DND-41 (cell line): ENCODE measurements around the gene MITF.

ENCODE experiments used
- ATAC-seq: fragments of 200-7000 bp; cut with Tn5 transposase; 3 replicates; pipeline ENCODE4 v1.9.1; 2021; ENCODE audit warnings: low read depth; ENCODE audit not compliant: insufficient read depth
- DNase-seq: peaks from one replicate; pipeline ENCODE4 v3.0.0-alpha.2; 2020
- H2AFZ ChIP-seq: 2 replicates; pipeline ENCODE4 v1.6.0; 2012; ENCODE audit warnings: low read depth, low read length
- H3K27ac ChIP-seq: 2 replicates; pipeline ENCODE4 v1.5.1; 2012; ENCODE audit warnings: low read length, inconsistent platforms
- H3K27me3 ChIP-seq: fragments of 200-600 bp; sonication (generic); 2 replicates; pipeline ENCODE4 v1.6.0; 2012; ENCODE audit warnings: low read length, mild to moderate bottlenecking, inconsistent platforms; ENCODE audit not compliant: insufficient read depth, poor library complexity
- H3K36me3 ChIP-seq: 2 replicates; pipeline ENCODE4 v1.5.1; 2012; ENCODE audit warnings: low read length, inconsistent platforms; ENCODE audit not compliant: insufficient read depth
- H3K4me1 ChIP-seq: 2 replicates; pipeline ENCODE4 v1.5.1; 2012; ENCODE audit warnings: mild to moderate bottlenecking, low read length; ENCODE audit not compliant: insufficient read depth
- H3K4me2 ChIP-seq: 2 replicates; pipeline ENCODE4 v1.6.0; 2012; ENCODE audit warnings: mild to moderate bottlenecking, moderate library complexity, low read length, inconsistent platforms; ENCODE audit not compliant: insufficient read depth
- H3K4me3 ChIP-seq, 2 experiments: fragments of 200-600 bp in 1 of 2; shearing (Covaris generic) in 1 of 2; 2 replicates each; pipeline ENCODE4 v1.5.1; 2012 to 2016; ENCODE audit warnings: inconsistent platforms in 2 of 2, low read length in 2 of 2, mild to moderate bottlenecking in 2 of 2, low read depth in 1 of 2, moderate library complexity in 1 of 2
- H3K79me2 ChIP-seq: 2 replicates; pipeline ENCODE4 v1.6.0; 2012; ENCODE audit warnings: low read length, inconsistent platforms; ENCODE audit not compliant: insufficient read depth
- H3K9ac ChIP-seq: 2 replicates; pipeline ENCODE4 v1.6.0; 2012; ENCODE audit warnings: low read depth, mild to moderate bottlenecking, inconsistent platforms, low read length, moderate library complexity
- H3K9me3 ChIP-seq: 2 replicates; pipeline ENCODE4 v1.5.1; 2012; ENCODE audit warnings: low read length, moderate library complexity, mild to moderate bottlenecking, inconsistent platforms; ENCODE audit not compliant: insufficient read depth, severe bottlenecking
- H4K20me1 ChIP-seq: 2 replicates; pipeline ENCODE4 v1.6.0; 2012; ENCODE audit warnings: low read length; ENCODE audit not compliant: insufficient read depth
- CTCF ChIP-seq: IDR thresholded peaks from 2 replicates; pipeline ENCODE4 v1.5.1; 2012; ENCODE audit warnings: borderline replicate concordance, low read length, moderate library complexity, mild to moderate bottlenecking; ENCODE audit not compliant: poor library complexity, severe bottlenecking; ENCODE audit errors: extremely low read depth
- EZH2 ChIP-seq: IDR thresholded peaks from 3 replicates; pipeline ENCODE4 v1.6.1; 2012; ENCODE audit warnings: borderline replicate concordance, low read depth, mild to moderate bottlenecking, moderate library complexity, low read length, inconsistent platforms; ENCODE audit not compliant: severe bottlenecking

MITF gene

GRCh38 chr3:69764121-69764741 lies 25.0 kb downstream of the MITF start:
- no peak overlapping the region for H3K27ac ChIP-seq
- H3K4me1 ChIP-seq = no peaks in the 10 kb centered on the region
- H3K9me3 ChIP-seq = no peaks in the 10 kb centered on the region
- H3K79me2 ChIP-seq = no peaks in the 10 kb centered on the region
- peaks cover 3% of the 10 kb centered on the region for H3K27me3 ChIP-seq
- H3K36me3 ChIP-seq = no peaks in the 10 kb centered on the region
- H3K9ac ChIP-seq = no peak overlapping the region
- TF ChIP-seq CTCF = no peak
- H2AFZ ChIP-seq = no peak overlapping the region
- no peak for DNase-seq
- H4K20me1 ChIP-seq = no peaks in the 10 kb centered on the region
- no peak overlapping the region for H3K4me3 ChIP-seq
- no peak overlapping the region for H3K4me2 ChIP-seq
- ATAC-seq = no peak

GRCh38 chr3:69764861-69765260 lies 25.6 kb downstream of the MITF start:
- H3K4me2 ChIP-seq = no peak overlapping the region

GRCh38 chr3:69766638-69767037 lies 27.4 kb downstream of the MITF start:
- Histone ChIP-seq H3K4me3 (no peak overlapping the region), H3K9me3 (no peaks in the 10 kb centered on the region), H3K4me2 (no peak overlapping the region), H2AFZ (no peak overlapping the region), H3K9ac (no peak overlapping the region), H3K27ac (no peak overlapping the region), H3K27me3 (peaks cover 3% of the 10 kb centered on the region), H3K4me1 (no peaks in the 10 kb centered on the region), H4K20me1 (no peaks in the 10 kb centered on the region), H3K36me3 (no peaks in the 10 kb centered on the region), H3K79me2 (no peaks in the 10 kb centered on the region)
- no peak for DNase-seq
- no peak for TF ChIP-seq CTCF
- ATAC-seq = no peak

More at GRCh38 chr3:69764861-69765260, 25.6 kb downstream of the MITF start:
- Histone ChIP-seq H3K79me2 (no peaks in the 10 kb centered on the region), H3K27me3 (peaks cover 3% of the 10 kb centered on the region), H2AFZ (no peak overlapping the region), H3K4me3 (no peak overlapping the region), H3K9me3 (no peaks in the 10 kb centered on the region), H4K20me1 (no peaks in the 10 kb centered on the region), H3K36me3 (no peaks in the 10 kb centered on the region), H3K9ac (no peak overlapping the region), H3K4me1 (no peaks in the 10 kb centered on the region), H3K27ac (no peak overlapping the region)
- TF ChIP-seq CTCF (no peak), EZH2 (no peak)
- no peak for ATAC-seq
- DNase-seq = no peak

GRCh38 chr3:69767571-69767970 lies 28.3 kb downstream of the MITF start:
- ATAC-seq (no peak), DNase-seq (no peak)
- H3K4me3 ChIP-seq = no peak overlapping the region
- no peak overlapping the region for H3K27ac ChIP-seq
- H3K4me2 ChIP-seq = no peak overlapping the region
- H4K20me1 ChIP-seq = no peaks in the 10 kb centered on the region
- no peaks in the 10 kb centered on the region for H3K9me3 ChIP-seq
- no peaks in the 10 kb centered on the region for H3K36me3 ChIP-seq
- no peak overlapping the region for H3K9ac ChIP-seq
- H2AFZ ChIP-seq = no peak overlapping the region
- no peaks in the 10 kb centered on the region for H3K4me1 ChIP-seq
- H3K27me3 ChIP-seq = peaks cover 3% of the 10 kb centered on the region
- TF ChIP-seq EZH2 (no peak), CTCF (no peak)
- no peaks in the 10 kb centered on the region for H3K79me2 ChIP-seq
